Natural killer cell treated with Interleukin-12 subunit alpha and Interleukin-12 subunit beta and Interleukin-15 and Interleukin-18, amount 100 ng/mL, for 72 hours (primary cell): ENCODE results near the gene DYNC1H1. TPM values are rescaled to one million over a fixed set of nuclear protein-coding genes. Genes with fewer than 3 reads are reported as not detected.

ENCODE experiments used
- ATAC-seq, 2 donors: fragments of 150-1000 bp; cut with Tn5 transposase in 1 of 2; sonication (Bioruptor Pico), chemical (Tn5 transposase) in 1 of 2; 2 replicates each; pipeline ENCODE4 v1.10.0; 2021
- DNase-seq: peaks from one replicate; pipeline ENCODE4 v3.0.0; 2022; ENCODE audit warnings: low spot score
- H3K27ac Mint-ChIP-seq, 2 donors: 1 replicate in 1 of 2; 2 replicates in 1 of 2; pipeline ENCODE4 v1.8.0; 2022; ENCODE audit warnings: mixed read lengths in 2 of 2, mild to moderate bottlenecking in 1 of 2, moderate library complexity in 1 of 2
- H3K27me3 Mint-ChIP-seq, 2 donors: 1 replicate in 1 of 2; 2 replicates in 1 of 2; pipeline ENCODE4 v1.8.0; 2022; ENCODE audit warnings: mixed read lengths in 2 of 2
- H3K36me3 Mint-ChIP-seq: one replicate; pipeline ENCODE4 v1.8.0; 2022; ENCODE audit warnings: mixed read lengths
- H3K4me1 Mint-ChIP-seq, 2 donors: 1 replicate in 1 of 2; 2 replicates in 1 of 2; pipeline ENCODE4 v1.8.0; 2022; ENCODE audit warnings: low read depth in 2 of 2, mixed read lengths in 2 of 2, mild to moderate bottlenecking in 1 of 2
- H3K4me3 Mint-ChIP-seq: one replicate; pipeline ENCODE4 v1.8.0; 2022; ENCODE audit warnings: mixed read lengths
- H3K9me3 Mint-ChIP-seq: 2 replicates; pipeline ENCODE4 v1.8.0; 2022; ENCODE audit warnings: mixed read lengths
- total RNA-seq, 2 donors: library from RNA; stranded (reverse); gene quantifications; one replicate each; pipeline ENCODE4 v1.2.3, GENCODE V29; 2022

Gene DYNC1H1
- total RNA-seq, 2 donors from 2014 or later, result 322 to 415 TPM

GRCh38 chr14:101929096-101929495 lies 35.3 kb upstream of the DYNC1H1 start:
- DNase-seq (no peak), ATAC-seq (no peak)
- peak overlapping the region; percentile 12 to 36 for H3K27ac Mint-ChIP-seq
- H3K4me1 Mint-ChIP-seq, result peaks cover 6 to 15% of the 10 kb centered on the region in 2 donors
- no peaks in the 10 kb centered on the region for H3K9me3 Mint-ChIP-seq
- H3K27me3 Mint-ChIP-seq, result no peaks in the 10 kb centered on the region
- no peak overlapping the region for H3K4me3 Mint-ChIP-seq
- no peaks in the 10 kb centered on the region for H3K36me3 Mint-ChIP-seq

- ATAC-seq (no peak), DNase-seq (no peak)
- Mint-ChIP-seq H3K27me3 (no peaks in the 10 kb centered on the region), H3K4me1 (peaks cover 6 to 15% of the 10 kb centered on the region in 2 donors), H3K4me3 (no peak overlapping the region), H3K27ac (no peak overlapping the region), H3K36me3 (no peaks in the 10 kb centered on the region), H3K9me3 (no peaks in the 10 kb centered on the region)
Measured at GRCh38 chr14:101929946-101930345, 34.4 kb upstream of the DYNC1H1 start.

- Mint-ChIP-seq H3K9me3 (no peaks in the 10 kb centered on the region), H3K4me3 (no peak overlapping the region), H3K27ac (no peak overlapping the region), H3K4me1 (peaks cover 6 to 15% of the 10 kb centered on the region in 2 donors), H3K36me3 (no peaks in the 10 kb centered on the region), H3K27me3 (no peaks in the 10 kb centered on the region)
- no peak for DNase-seq
- ATAC-seq, result no peak
Measured at GRCh38 chr14:101932673-101933072, 31.7 kb upstream of the DYNC1H1 start.

- H3K9me3 Mint-ChIP-seq, result no peaks in the 10 kb centered on the region
- no peak overlapping the region for H3K27ac Mint-ChIP-seq
- H3K4me1 Mint-ChIP-seq, result peaks cover 6 to 10% of the 10 kb centered on the region in 2 donors
- no peak overlapping the region for H3K4me3 Mint-ChIP-seq
- DNase-seq (no peak), ATAC-seq (no peak)
- H3K27me3 Mint-ChIP-seq, result peaks cover under 1% of the 10 kb centered on the region in 2 donors
- H3K36me3 Mint-ChIP-seq, result no peaks in the 10 kb centered on the region
Measured at GRCh38 chr14:101933209-101933608, 31.2 kb upstream of the DYNC1H1 start.

GRCh38 chr14:101934601-101935150 lies 29.7 kb upstream of the DYNC1H1 start:
- Mint-ChIP-seq H3K9me3 (no peaks in the 10 kb centered on the region), H3K36me3 (no peaks in the 10 kb centered on the region), H3K4me3 (no peak overlapping the region), H3K27me3 (peaks cover 8 to 9% of the 10 kb centered on the region in 2 donors), H3K27ac (peak overlapping the region in 1 of 2 donors; percentile 35), H3K4me1 (peaks cover 8% of the 10 kb centered on the region in 2 donors)
- DNase-seq (no peak), ATAC-seq (no peak)

- Mint-ChIP-seq H3K4me3 (no peak overlapping the region), H3K36me3 (no peaks in the 10 kb centered on the region), H3K9me3 (no peaks in the 10 kb centered on the region), H3K4me1 (peaks cover 8% of the 10 kb centered on the region in 2 donors), H3K27me3 (peaks cover 18 to 24% of the 10 kb centered on the region in 2 donors), H3K27ac (no peak overlapping the region)
- ATAC-seq (peak in 1 of 2 donors; percentile 53), DNase-seq (no peak)
Measured at GRCh38 chr14:101937926-101938767, 26.2 kb upstream of the DYNC1H1 start.

GRCh38 chr14:101939646-101940170 lies 24.7 kb upstream of the DYNC1H1 start:
- DNase-seq, result no peak
- Mint-ChIP-seq H3K4me3 (no peak overlapping the region), H3K4me1 (peaks cover 8% of the 10 kb centered on the region in 2 donors), H3K27ac (no peak overlapping the region), H3K9me3 (no peaks in the 10 kb centered on the region), H3K36me3 (no peaks in the 10 kb centered on the region), H3K27me3 (peaks cover 20 to 30% of the 10 kb centered on the region in 2 donors)
- no peak for ATAC-seq

GRCh38 chr14:101944451-101944850 lies 19.9 kb upstream of the DYNC1H1 start:
- ATAC-seq (no peak), DNase-seq (no peak)
- H3K27me3 Mint-ChIP-seq, result peaks cover 25 to 41% of the 10 kb centered on the region in 2 donors
- H3K9me3 Mint-ChIP-seq, result no peaks in the 10 kb centered on the region
- peaks cover 17 to 20% of the 10 kb centered on the region in 2 donors for H3K4me1 Mint-ChIP-seq
- H3K36me3 Mint-ChIP-seq, result no peaks in the 10 kb centered on the region
- no peak overlapping the region for H3K27ac Mint-ChIP-seq
- H3K4me3 Mint-ChIP-seq, result no peak overlapping the region

GRCh38 chr14:101945171-101945570 lies 19.2 kb upstream of the DYNC1H1 start:
- no peaks in the 10 kb centered on the region for H3K9me3 Mint-ChIP-seq
- DNase-seq, result no peak
- H3K4me1 Mint-ChIP-seq, result peaks cover 18 to 22% of the 10 kb centered on the region in 2 donors
- no peak overlapping the region for H3K4me3 Mint-ChIP-seq
- H3K36me3 Mint-ChIP-seq, result no peaks in the 10 kb centered on the region
- H3K27me3 Mint-ChIP-seq, result peaks cover 25 to 41% of the 10 kb centered on the region in 2 donors
- H3K27ac Mint-ChIP-seq, result no peak overlapping the region
- ATAC-seq, result no peak

- DNase-seq (no peak), ATAC-seq (peak in 1 of 2 donors; percentile 15)
- Mint-ChIP-seq H3K27me3 (peaks cover 15 to 29% of the 10 kb centered on the region in 2 donors), H3K36me3 (no peaks in the 10 kb centered on the region), H3K4me1 (peaks cover 18 to 22% of the 10 kb centered on the region in 2 donors), H3K9me3 (no peaks in the 10 kb centered on the region), H3K4me3 (peak overlapping the region; percentile 99), H3K27ac (peak overlapping the region; percentile 98 to 100)
Measured at GRCh38 chr14:101947577-101947903, 16.8 kb upstream of the DYNC1H1 start.

- Mint-ChIP-seq H3K27me3 (peaks cover 15 to 26% of the 10 kb centered on the region in 2 donors), H3K4me3 (peak overlapping the region; percentile 99), H3K4me1 (peaks cover 18 to 22% of the 10 kb centered on the region in 2 donors), H3K36me3 (no peaks in the 10 kb centered on the region), H3K9me3 (no peaks in the 10 kb centered on the region), H3K27ac (peak overlapping the region; percentile 98 to 100)
- ATAC-seq (peak; percentile 98), DNase-seq (peak; percentile 100)
Measured at GRCh38 chr14:101947904-101948665, 16.3 kb upstream of the DYNC1H1 start.

- DNase-seq, result no peak
- peaks cover 15 to 26% of the 10 kb centered on the region in 2 donors for H3K27me3 Mint-ChIP-seq
- ATAC-seq, result no peak
- H3K4me1 Mint-ChIP-seq, result peaks cover 18 to 22% of the 10 kb centered on the region in 2 donors
- H3K4me3 Mint-ChIP-seq, result peak overlapping the region; percentile 99
- peak overlapping the region; percentile 98 to 100 for H3K27ac Mint-ChIP-seq
- H3K36me3 Mint-ChIP-seq, result no peaks in the 10 kb centered on the region
- no peaks in the 10 kb centered on the region for H3K9me3 Mint-ChIP-seq
Measured at GRCh38 chr14:101948666-101949216, 15.6 kb upstream of the DYNC1H1 start.

- peaks cover 18 to 22% of the 10 kb centered on the region in 2 donors for H3K4me1 Mint-ChIP-seq
- no peak overlapping the region for H3K4me3 Mint-ChIP-seq
- no peaks in the 10 kb centered on the region for H3K36me3 Mint-ChIP-seq
- H3K27ac Mint-ChIP-seq, result no peak overlapping the region
- peaks cover 11 to 16% of the 10 kb centered on the region in 2 donors for H3K27me3 Mint-ChIP-seq
- H3K9me3 Mint-ChIP-seq, result no peaks in the 10 kb centered on the region
- DNase-seq, result no peak
- no peak for ATAC-seq
Measured at GRCh38 chr14:101950100-101950499, 14.3 kb upstream of the DYNC1H1 start.
